ENCODE data around the gene ZNF177.
A peak's percentile ranks its signal among the peaks of the same experiment; 100 is the strongest.

- TF ChIP-seq CTCF (conservative IDR thresholded peaks at IDR 0.05; ENCODE audit: low read depth, low read length) (peak; percentile 63), EZH2phosphoT487 (IDR thresholded peaks at IDR 0.05; ENCODE audit: borderline replicate concordance, low read length) (no peak)
Measured at GRCh38 chr19:9431475-9431874, 68.7 kb downstream of the ZNF177 start.
